KMS-11 (cell line): Measurements from ENCODE around the gene HDAC4.
A peak's percentile ranks its signal among the peaks of the same experiment; 100 is the strongest.

Experiments used
- H2AFZ ChIP-seq: fragments of 200-600 bp; sonication (generic); 2 replicates; pipeline ENCODE4 v1.6.1; 2016; ENCODE audit warnings: antibody characterized with exemption, mixed run types, low read depth
- H3K27ac ChIP-seq: fragments of 200-600 bp; sonication (generic); 2 replicates; pipeline ENCODE4 v1.6.1; 2016; ENCODE audit warnings: mild to moderate bottlenecking, mixed run types
- H3K27me3 ChIP-seq: fragments of 200-600 bp; sonication (generic); 2 replicates; pipeline ENCODE4 v1.6.1; 2017; ENCODE audit warnings: mild to moderate bottlenecking, low read depth, mixed run types, moderate library complexity; ENCODE audit not compliant: insufficient read depth
- H3K36me3 ChIP-seq: fragments of 200-600 bp; sonication (generic); 2 replicates; pipeline ENCODE4 v1.6.1; 2017; ENCODE audit warnings: mild to moderate bottlenecking, mixed run types; ENCODE audit not compliant: insufficient read depth
- H3K4me1 ChIP-seq: fragments of 200-600 bp; sonication (generic); 2 replicates; pipeline ENCODE4 v1.6.1; 2016; ENCODE audit warnings: mild to moderate bottlenecking, low read depth, mixed run types; ENCODE audit not compliant: poor library complexity, severe bottlenecking
- H3K4me2 ChIP-seq: fragments of 200-600 bp; sonication (generic); 2 replicates; pipeline ENCODE4 v1.7.0; 2016; ENCODE audit warnings: mild to moderate bottlenecking, mixed run types
- H3K4me3 ChIP-seq: fragments of 200-600 bp; sonication (generic); IDR thresholded peaks from 2 replicates; pipeline ENCODE4 v1.6.1; 2017; ENCODE audit warnings: low read depth, low read length, mixed read lengths; ENCODE audit not compliant: insufficient read depth
- H3K79me2 ChIP-seq: fragments of 200-600 bp; sonication (generic); 2 replicates; pipeline ENCODE4 v1.6.1; 2016; ENCODE audit warnings: low read depth, mixed run types; ENCODE audit not compliant: insufficient read depth
- H3K9ac ChIP-seq: fragments of 200-600 bp; sonication (generic); 2 replicates; pipeline ENCODE4 v1.6.1; 2016; ENCODE audit warnings: mild to moderate bottlenecking, mixed run types
- H4K20me1 ChIP-seq: fragments of 200-600 bp; sonication (generic); 2 replicates; pipeline ENCODE4 v1.6.1; 2016; ENCODE audit warnings: mild to moderate bottlenecking, mixed run types; ENCODE audit not compliant: insufficient read depth
- CTCF ChIP-seq: fragments of 200-600 bp; sonication (generic); conservative IDR thresholded peaks from 2 replicates; pipeline ENCODE4 v1.6.1; 2017; ENCODE audit warnings: low read depth, mild to moderate bottlenecking, antibody characterized with exemption, low read length, moderate library complexity, mixed read lengths

Gene HDAC4

GRCh38 chr2:239346676-239347075 lies 54.1 kb downstream of the HDAC4 start:
- Histone ChIP-seq H3K4me2 (no peak overlapping the region), H3K36me3 (no peaks in the 10 kb centered on the region), H3K79me2 (peaks cover 42% of the 10 kb centered on the region), H4K20me1 (no peaks in the 10 kb centered on the region), H3K4me1 (peaks cover 58% of the 10 kb centered on the region), H3K27me3 (no peaks in the 10 kb centered on the region), H2AFZ (no peak overlapping the region), H3K9ac (no peak overlapping the region), H3K27ac (no peak overlapping the region), H3K4me3 (no peak overlapping the region)
- no peak for TF ChIP-seq CTCF

- no peak for TF ChIP-seq CTCF
- H3K4me2 ChIP-seq, result peak overlapping the region; percentile 37; the same call in 1 of the 2 replicates
- no peak overlapping the region for H2AFZ ChIP-seq
- H4K20me1 ChIP-seq, result no peaks in the 10 kb centered on the region
- no peaks in the 10 kb centered on the region for H3K27me3 ChIP-seq
- H3K9ac ChIP-seq, result no peak overlapping the region
- peaks cover 53% of the 10 kb centered on the region for H3K79me2 ChIP-seq
- H3K36me3 ChIP-seq, result no peaks in the 10 kb centered on the region
- H3K27ac ChIP-seq, result peak overlapping the region; percentile 45; the same call in 1 of the 2 replicates
- peaks cover 73% of the 10 kb centered on the region for H3K4me1 ChIP-seq
- no peak overlapping the region for H3K4me3 ChIP-seq
Measured at GRCh38 chr2:239345251-239345650, 55.6 kb downstream of the HDAC4 start.

GRCh38 chr2:239344857-239345216 lies 56.0 kb downstream of the HDAC4 start:
- Histone ChIP-seq H3K4me3 (no peak overlapping the region), H3K27me3 (no peaks in the 10 kb centered on the region), H4K20me1 (no peaks in the 10 kb centered on the region), H3K9ac (0 out of 2 replicates have a peak overlapping the region, but pooled peaks have one; percentile 5), H3K4me2 (peak overlapping the region; percentile 37; the same call in 1 of the 2 replicates), H2AFZ (no peak overlapping the region), H3K79me2 (peaks cover 53% of the 10 kb centered on the region), H3K4me1 (peaks cover 77% of the 10 kb centered on the region), H3K36me3 (no peaks in the 10 kb centered on the region), H3K27ac (peak overlapping the region; percentile 45; the same call in 1 of the 2 replicates)
- TF ChIP-seq CTCF, result no peak

- Histone ChIP-seq H3K4me3 (no peak overlapping the region), H4K20me1 (no peaks in the 10 kb centered on the region), H3K27ac (peak overlapping the region; percentile 45; the same call in 1 of the 2 replicates), H3K79me2 (peaks cover 54% of the 10 kb centered on the region), H3K36me3 (no peaks in the 10 kb centered on the region), H3K27me3 (no peaks in the 10 kb centered on the region), H2AFZ (no peak overlapping the region), H3K4me2 (peak overlapping the region; percentile 37; the same call in 1 of the 2 replicates), H3K4me1 (peaks cover 82% of the 10 kb centered on the region), H3K9ac (0 out of 2 replicates have a peak overlapping the region, but pooled peaks have one; percentile 5)
- TF ChIP-seq CTCF, result no peak
Measured at GRCh38 chr2:239343946-239344856, 56.6 kb downstream of the HDAC4 start.
